RWPE2 (cell line): ENCODE results near the gene ST3GAL5.

ENCODE experiments used
- ATAC-seq: fragments of 200-7000 bp; cut with Tn5 transposase; 3 replicates; pipeline ENCODE4 v1.9.1; 2021; ENCODE audit warnings: low read depth
- DNase-seq: peaks from one replicate; pipeline ENCODE4 v3.0.0-alpha.2; 2020; ENCODE audit warnings: low spot score
- H3K27ac ChIP-seq: fragments of 450-650 bp; 2 replicates; pipeline ENCODE4 v1.5.1; 2017; ENCODE audit warnings: mild to moderate bottlenecking; ENCODE audit not compliant: poor library complexity, severe bottlenecking
- H3K27me3 ChIP-seq: fragments of 250-450 bp; sonication (Bioruptor Pico); 2 replicates; pipeline ENCODE4 v1.5.1; 2021; ENCODE audit warnings: mild to moderate bottlenecking, moderate library complexity; ENCODE audit not compliant: insufficient read depth, poor library complexity, severe bottlenecking
- H3K36me3 ChIP-seq: fragments of 250-450 bp; sonication (Bioruptor Pico); 2 replicates; pipeline ENCODE4 v1.5.1; 2020; ENCODE audit warnings: low read depth, mild to moderate bottlenecking, moderate library complexity
- H3K4me1 ChIP-seq: fragments of 250-450 bp; sonication (Bioruptor Pico); 2 replicates; pipeline ENCODE4 v1.5.1; 2021; ENCODE audit warnings: mild to moderate bottlenecking, moderate library complexity; ENCODE audit not compliant: insufficient read depth, poor library complexity, severe bottlenecking
- H3K4me3 ChIP-seq: fragments of 250-450 bp; sonication (Bioruptor Pico); 2 replicates; pipeline ENCODE4 v1.5.1; 2021; ENCODE audit warnings: mild to moderate bottlenecking, moderate library complexity; ENCODE audit not compliant: severe bottlenecking
- H3K9me3 ChIP-seq: fragments of 250-450 bp; sonication (Bioruptor Pico); 2 replicates; pipeline ENCODE4 v1.5.1; 2021; ENCODE audit warnings: mild to moderate bottlenecking, moderate library complexity; ENCODE audit not compliant: severe bottlenecking
- TF ChIP-seq, protein P1 (sequence below): fragments of 450-650 bp; IDR thresholded peaks from one replicate; pipeline ENCODE4 v1.5.1; 2017; ENCODE audit warnings: mild to moderate bottlenecking, moderate library complexity; ENCODE audit not compliant: poor library complexity, severe bottlenecking

The ST3GAL5 gene

DNA sequence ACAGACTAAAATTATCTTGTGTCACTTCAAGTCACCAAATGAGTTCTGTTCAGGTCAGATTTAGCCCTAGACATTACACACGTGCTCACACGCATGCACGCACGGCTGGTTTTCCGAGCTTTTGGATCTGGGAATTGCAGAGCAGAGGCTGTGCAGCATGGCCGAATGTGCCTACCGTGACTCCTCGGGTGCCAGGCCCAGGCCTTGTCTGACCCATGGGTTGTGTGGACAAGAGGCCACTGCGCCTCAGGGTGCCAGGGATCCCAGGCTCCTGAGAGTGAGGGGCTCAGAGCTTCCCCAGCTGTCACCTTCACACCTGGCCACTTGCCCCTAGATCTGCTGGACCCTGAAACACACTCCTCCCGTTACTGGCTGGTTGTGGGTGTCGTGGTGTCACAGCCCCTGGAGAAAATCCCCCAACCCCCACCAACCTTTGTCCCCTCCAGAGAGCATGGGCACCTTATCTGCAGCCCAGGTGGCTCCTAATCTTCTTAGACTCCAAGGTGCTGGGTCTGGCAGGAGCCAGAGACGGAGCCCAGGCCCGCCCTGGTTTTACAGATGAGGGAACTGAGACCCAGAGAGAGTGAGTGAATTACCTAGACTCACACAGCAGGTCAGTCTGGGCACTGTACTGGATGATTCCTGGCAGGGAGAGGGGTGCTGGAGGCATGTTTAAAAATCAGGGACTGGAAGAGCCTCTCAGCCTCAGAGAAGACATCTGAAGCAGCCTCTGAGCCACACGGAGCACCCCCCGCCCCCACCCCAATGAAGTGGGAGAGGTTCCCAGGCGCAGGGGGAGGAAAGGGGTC is 78.2 kb downstream of the ST3GAL5 start:
- Histone ChIP-seq H3K9me3 (no peaks in the 10 kb centered on the region), H3K4me1 (no peaks in the 10 kb centered on the region), H3K36me3 (no peaks in the 10 kb centered on the region), H3K27ac (no peak overlapping the region), H3K27me3 (no peaks in the 10 kb centered on the region), H3K4me3 (no peak overlapping the region)
- DNase-seq = no peak
- TF ChIP-seq, protein P1, sequence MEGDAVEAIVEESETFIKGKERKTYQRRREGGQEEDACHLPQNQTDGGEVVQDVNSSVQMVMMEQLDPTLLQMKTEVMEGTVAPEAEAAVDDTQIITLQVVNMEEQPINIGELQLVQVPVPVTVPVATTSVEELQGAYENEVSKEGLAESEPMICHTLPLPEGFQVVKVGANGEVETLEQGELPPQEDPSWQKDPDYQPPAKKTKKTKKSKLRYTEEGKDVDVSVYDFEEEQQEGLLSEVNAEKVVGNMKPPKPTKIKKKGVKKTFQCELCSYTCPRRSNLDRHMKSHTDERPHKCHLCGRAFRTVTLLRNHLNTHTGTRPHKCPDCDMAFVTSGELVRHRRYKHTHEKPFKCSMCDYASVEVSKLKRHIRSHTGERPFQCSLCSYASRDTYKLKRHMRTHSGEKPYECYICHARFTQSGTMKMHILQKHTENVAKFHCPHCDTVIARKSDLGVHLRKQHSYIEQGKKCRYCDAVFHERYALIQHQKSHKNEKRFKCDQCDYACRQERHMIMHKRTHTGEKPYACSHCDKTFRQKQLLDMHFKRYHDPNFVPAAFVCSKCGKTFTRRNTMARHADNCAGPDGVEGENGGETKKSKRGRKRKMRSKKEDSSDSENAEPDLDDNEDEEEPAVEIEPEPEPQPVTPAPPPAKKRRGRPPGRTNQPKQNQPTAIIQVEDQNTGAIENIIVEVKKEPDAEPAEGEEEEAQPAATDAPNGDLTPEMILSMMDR = no peak
- ATAC-seq = no peak

DNA sequence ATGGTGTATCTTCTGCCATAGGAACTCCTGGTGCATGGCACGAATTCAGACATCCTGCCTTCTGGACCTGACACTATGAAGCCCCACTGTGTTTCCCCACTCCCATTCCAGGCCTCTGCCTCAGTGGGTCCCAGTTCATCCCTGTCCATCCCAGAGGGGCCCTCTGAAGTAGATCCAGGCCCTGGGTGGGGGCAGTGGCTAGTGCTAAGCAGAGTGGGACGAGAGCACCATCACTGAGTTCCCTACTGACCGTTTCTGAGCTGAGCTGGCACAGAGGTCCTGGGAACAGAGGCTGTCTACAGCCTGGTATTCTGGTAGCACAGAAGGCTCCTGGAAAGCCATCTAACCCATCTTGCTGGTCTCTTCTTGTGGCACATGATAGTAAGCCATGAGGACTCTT is 81.0 kb downstream of the ST3GAL5 start:
- no peak for ATAC-seq
- no peak for DNase-seq
- TF ChIP-seq, protein P1 = no peak
- H3K36me3 ChIP-seq = no peaks in the 10 kb centered on the region
- no peaks in the 10 kb centered on the region for H3K27me3 ChIP-seq
- no peaks in the 10 kb centered on the region for H3K4me1 ChIP-seq
- H3K27ac ChIP-seq = no peak overlapping the region
- peaks cover 1% of the 10 kb centered on the region for H3K9me3 ChIP-seq
- H3K4me3 ChIP-seq = no peak overlapping the region

DNA sequence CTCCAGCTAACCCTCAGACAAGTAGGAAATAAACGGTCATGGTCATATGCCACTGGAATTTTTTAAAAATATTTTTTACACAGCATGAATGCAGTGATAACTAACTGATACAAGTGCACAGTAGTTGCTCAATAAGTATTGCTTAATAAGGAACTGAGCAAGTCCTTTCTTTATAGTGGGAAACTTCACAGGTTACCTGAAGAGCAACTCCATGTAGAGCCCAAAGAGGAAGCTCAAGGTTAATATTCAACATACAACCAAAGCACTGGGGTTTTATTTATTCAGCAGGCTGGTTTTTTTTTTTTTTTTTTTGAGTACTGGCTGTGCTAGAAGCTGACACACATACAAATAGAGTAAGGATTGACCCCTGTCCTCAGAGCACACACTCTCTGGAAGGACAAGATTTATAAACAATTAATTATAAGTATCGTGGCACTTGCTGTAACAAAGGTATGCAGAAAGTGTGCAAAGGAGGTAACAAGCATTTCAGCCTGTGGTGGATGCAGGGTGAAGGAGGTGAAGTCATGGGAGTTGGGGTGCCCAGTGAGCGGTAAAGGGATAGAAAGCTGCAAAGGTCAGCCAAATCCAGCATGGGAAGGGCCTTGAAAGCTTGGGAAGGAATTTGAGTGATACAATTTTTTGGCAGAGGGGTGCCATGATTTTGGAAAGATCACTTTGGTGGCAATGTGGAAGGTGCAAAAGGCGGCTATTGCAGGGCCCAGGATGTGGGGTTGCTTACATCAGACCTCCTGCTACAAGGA is 82.3 kb downstream of the ST3GAL5 start:
- no peak for ATAC-seq
- no peaks in the 10 kb centered on the region for H3K36me3 ChIP-seq
- TF ChIP-seq, protein P1 = no peak
- H3K4me3 ChIP-seq = no peak overlapping the region
- H3K27ac ChIP-seq = no peak overlapping the region
- H3K4me1 ChIP-seq = no peaks in the 10 kb centered on the region
- no peaks in the 10 kb centered on the region for H3K27me3 ChIP-seq
- peaks cover 1% of the 10 kb centered on the region for H3K9me3 ChIP-seq
- no peak for DNase-seq

DNA sequence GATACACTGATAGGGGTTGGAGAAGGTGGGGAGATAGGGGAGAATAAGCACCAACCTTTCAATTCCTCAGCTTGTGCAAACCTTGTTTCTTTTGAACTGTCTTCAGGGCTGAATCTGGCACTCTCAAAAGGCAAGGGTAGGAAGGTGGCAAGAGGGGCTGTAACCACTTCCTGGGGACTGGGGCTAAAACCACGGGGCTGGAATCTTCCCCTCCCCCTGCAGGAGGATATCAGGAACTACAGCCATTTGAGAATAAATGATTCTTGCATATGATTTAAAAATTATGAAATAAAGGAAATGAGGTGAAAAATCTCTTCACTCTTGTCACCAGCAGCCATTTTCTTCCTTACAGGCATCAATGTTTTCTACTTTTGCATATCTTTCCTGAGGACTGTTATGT is 84.2 kb downstream of the ST3GAL5 start:
- DNase-seq = no peak
- H3K4me1 ChIP-seq = no peaks in the 10 kb centered on the region
- no peak overlapping the region for H3K27ac ChIP-seq
- no peaks in the 10 kb centered on the region for H3K36me3 ChIP-seq
- ATAC-seq = no peak
- TF ChIP-seq, protein P1 = peak; percentile 52
- no peak overlapping the region for H3K4me3 ChIP-seq
- H3K9me3 ChIP-seq = peaks cover 1% of the 10 kb centered on the region
- H3K27me3 ChIP-seq = no peaks in the 10 kb centered on the region
